NCI-H460 (cell line): ENCODE measurements around the gene CNTF. TPM values are rescaled to one million over a fixed set of nuclear protein-coding genes. Genes with fewer than 3 reads are reported as not detected.

ENCODE experiments used
- total RNA-seq: library from RNA; depleted of rRNA; stranded (reverse); fragments of >200 nt; shearing (Covaris generic); gene quantifications from 2 replicates; pipeline ENCODE4 v1.2.3, GENCODE V29; 2014; rRNA removed

CNTF gene
- total RNA-seq, 1 experiment from 2014 or later = 1.3 TPM

Other genes starting within 250 kb of the CNTF start
- gene OR5B3, start 215.8 kb upstream of the CNTF start, total RNA-seq = not detected in 2 replicates
- gene OR5B2, start 194.5 kb upstream of the CNTF start, total RNA-seq = not detected in 2 replicates
- not detected in 2 replicates for gene OR5B12, start 180.4 kb upstream of the CNTF start, total RNA-seq
- gene OR5B21, start 114.6 kb upstream of the CNTF start, total RNA-seq = not detected in 2 replicates
- gene LPXN, start 46.8 kb upstream of the CNTF start, total RNA-seq = 1.3 and 1.6 TPM in 2 replicates
- gene ZFP91, start 43.6 kb upstream of the CNTF start, total RNA-seq = 54.7 and 58.4 TPM in 2 replicates
- gene GLYAT, start 109.3 kb downstream of the CNTF start, total RNA-seq = not detected in 2 replicates
- not detected in 2 replicates for gene GLYATL2, start 222.0 kb downstream of the CNTF start, total RNA-seq